Neutrophil (primary cell): ENCODE measurements around the gene PI4K2A.

Source experiments
- H3K27ac ChIP-seq: fragments of 200-600 bp; sonication (generic); 2 replicates; pipeline ENCODE4 v1.5.1; 2016; ENCODE audit warnings: mild to moderate bottlenecking, moderate library complexity
- H3K27me3 ChIP-seq: fragments of 200-600 bp; sonication (generic); 2 replicates; pipeline ENCODE4 v1.6.0; 2016; ENCODE audit warnings: mild to moderate bottlenecking
- H3K36me3 ChIP-seq: fragments of 200-600 bp; sonication (generic); 2 replicates; pipeline ENCODE4 v1.5.1; 2017
- H3K4me1 ChIP-seq, 2 experiments: fragments of 200-600 bp in 1 of 2; sonication (generic) in 1 of 2; 1 replicate in 1 of 2; 2 replicates in 1 of 2; pipeline versions ENCODE4 v1.5.1 to v1.6.1; 2013 to 2016; ENCODE audit warnings: low read depth in 1 of 2, low read length in 1 of 2, mild to moderate bottlenecking in 1 of 2, moderate library complexity in 1 of 2; ENCODE audit not compliant: control insufficient read depth in 1 of 2, insufficient read depth in 1 of 2
- H3K4me3 ChIP-seq, 2 experiments: fragments of 200-600 bp in 1 of 2; sonication (generic) in 1 of 2; 1 replicate in 1 of 2; 2 replicates in 1 of 2; pipeline ENCODE4 v1.5.1; 2013 to 2016; ENCODE audit warnings: low read depth in 1 of 2, low read length in 1 of 2, mild to moderate bottlenecking in 1 of 2, moderate library complexity in 1 of 2
- H3K9me3 ChIP-seq: fragments of 200-600 bp; sonication (generic); 2 replicates; pipeline ENCODE4 v1.5.1; 2016
- CTCF ChIP-seq: fragments of 200-600 bp; sonication (generic); IDR thresholded peaks from 2 replicates; pipeline ENCODE4 v1.5.1; 2016; ENCODE audit warnings: antibody characterized with exemption

The PI4K2A gene

GRCh38 chr10:97708167-97708566 lies 67.7 kb downstream of the PI4K2A start:
- Histone ChIP-seq H3K9me3 (no peaks in the 10 kb centered on the region), H3K36me3 (no peaks in the 10 kb centered on the region), H3K4me1 (peaks cover 15 to 16% of the 10 kb centered on the region in 2 experiments), H3K27me3 (peaks cover 5% of the 10 kb centered on the region), H3K4me3 (no peak overlapping the region), H3K27ac (no peak overlapping the region)
- no peak for TF ChIP-seq CTCF

- peaks cover 24% of the 10 kb centered on the region in 2 experiments for H3K4me1 ChIP-seq
- H3K4me3 ChIP-seq: no peak overlapping the region
- H3K27me3 ChIP-seq: peaks cover 14% of the 10 kb centered on the region
- no peak for TF ChIP-seq CTCF
- no peak overlapping the region for H3K27ac ChIP-seq
- no peaks in the 10 kb centered on the region for H3K9me3 ChIP-seq
- no peaks in the 10 kb centered on the region for H3K36me3 ChIP-seq
Measured at GRCh38 chr10:97708976-97709946, 68.8 kb downstream of the PI4K2A start.

GRCh38 chr10:97711640-97712572 lies 71.4 kb downstream of the PI4K2A start:
- Histone ChIP-seq H3K4me3 (no peak overlapping the region), H3K36me3 (no peaks in the 10 kb centered on the region), H3K4me1 (peaks cover 24 to 30% of the 10 kb centered on the region in 2 experiments), H3K27me3 (peaks cover 28% of the 10 kb centered on the region), H3K9me3 (no peaks in the 10 kb centered on the region), H3K27ac (no peak overlapping the region)
- no peak for TF ChIP-seq CTCF

GRCh38 chr10:97713339-97713825 lies 72.9 kb downstream of the PI4K2A start, which contains the start of gene MARVELD1:
Gene MARVELD1, plus strand, starts transcription at chr10:97713730. Its CDS starts 147 bp downstream, at chr10:97713877.
- peaks cover 28% of the 10 kb centered on the region for H3K27me3 ChIP-seq
- H3K9me3 ChIP-seq: no peaks in the 10 kb centered on the region
- no peak within 1 kb of the TSS for H3K27ac ChIP-seq
- H3K4me1 ChIP-seq: peaks cover 28 to 30% of the 10 kb centered on the region in 2 experiments
- peak within 1 kb of the TSS; percentile 63 to 69 for H3K4me3 ChIP-seq
- TF ChIP-seq CTCF: no peak
- no peaks in the 10 kb centered on the region for H3K36me3 ChIP-seq

- peaks cover 30 to 34% of the 10 kb centered on the region in 2 experiments for H3K4me1 ChIP-seq
- no peak for TF ChIP-seq CTCF
- H3K4me3 ChIP-seq: peak overlapping the region; percentile 63 to 69
- no peaks in the 10 kb centered on the region for H3K36me3 ChIP-seq
- H3K9me3 ChIP-seq: no peaks in the 10 kb centered on the region
- no peak overlapping the region for H3K27ac ChIP-seq
- H3K27me3 ChIP-seq: peaks cover 28% of the 10 kb centered on the region
Measured at GRCh38 chr10:97713826-97714400, 73.4 kb downstream of the PI4K2A start.
